HEK293 (cell line): Measurements from ENCODE around the gene GAMT.
A peak's percentile ranks its signal among the peaks of the same experiment; 100 is the strongest.

ENCODE experiments used
- HOXA7 ChIP-seq: sonication (generic); formaldehyde crosslinking; IDR thresholded peaks from 2 replicates; pipeline ENCODE4 v1.8.1; 2022; ENCODE audit warnings: missing genetic modification reagents, borderline replicate concordance
- MYNN ChIP-seq: fragments of 450-650 bp; formaldehyde crosslinking; IDR thresholded peaks from 2 replicates; pipeline ENCODE4 v1.5.1; 2016; ENCODE audit warnings: missing biosample characterization, missing genetic modification characterization, borderline replicate concordance
- SETDB1 ChIP-seq: IDR thresholded peaks from one replicate; pipeline ENCODE4 v1.6.1; 2017; ENCODE audit warnings: mild to moderate bottlenecking, low read length, moderate library complexity, mixed read lengths; ENCODE audit not compliant: insufficient read length
- ZBTB17 ChIP-seq: fragments of 450-650 bp; formaldehyde crosslinking; IDR thresholded peaks from 2 replicates; pipeline ENCODE4 v1.5.1; 2016; ENCODE audit warnings: missing biosample characterization, missing genetic modification characterization
- ZBTB20 ChIP-seq: fragments of 450-650 bp; formaldehyde crosslinking; IDR thresholded peaks from 2 replicates; pipeline ENCODE4 v1.5.1; 2016; ENCODE audit warnings: missing biosample characterization, missing genetic modification characterization
- ZEB2 ChIP-seq: fragments of 450-650 bp; formaldehyde crosslinking; IDR thresholded peaks from 2 replicates; pipeline ENCODE4 v1.5.1; 2016; ENCODE audit warnings: missing biosample characterization, missing genetic modification characterization
- ZFHX2 ChIP-seq: fragments of 450-650 bp; formaldehyde crosslinking; conservative IDR thresholded peaks from 2 replicates; pipeline ENCODE4 v1.5.1; 2016; ENCODE audit warnings: missing biosample characterization, missing genetic modification characterization
- ZIC2 ChIP-seq: fragments of 450-650 bp; formaldehyde crosslinking; IDR thresholded peaks from 2 replicates; pipeline ENCODE4 v1.5.1; 2016; ENCODE audit warnings: missing biosample characterization, missing genetic modification characterization
- ZNF132 ChIP-seq: fragments of 450-650 bp; formaldehyde crosslinking; IDR thresholded peaks from 2 replicates; pipeline ENCODE4 v1.5.1; 2017; ENCODE audit warnings: missing biosample characterization, missing genetic modification characterization, borderline replicate concordance
- ZNF146 ChIP-seq: fragments of 450-650 bp; formaldehyde crosslinking; IDR thresholded peaks from 2 replicates; pipeline ENCODE4 v1.5.1; 2016; ENCODE audit warnings: missing biosample characterization, missing genetic modification characterization
- ZNF155 ChIP-seq: fragments of 450-650 bp; formaldehyde crosslinking; IDR thresholded peaks from 2 replicates; pipeline ENCODE4 v1.5.1; 2016; ENCODE audit warnings: missing biosample characterization, missing genetic modification characterization
- ZNF174 ChIP-seq: fragments of 450-650 bp; formaldehyde crosslinking; IDR thresholded peaks from 2 replicates; pipeline ENCODE4 v1.5.0; 2017; ENCODE audit warnings: missing biosample characterization, mild to moderate bottlenecking, missing genetic modification characterization
- ZNF175 ChIP-seq: fragments of 450-650 bp; formaldehyde crosslinking; IDR thresholded peaks from 2 replicates; pipeline ENCODE4 v1.5.1; 2016; ENCODE audit warnings: missing biosample characterization, missing genetic modification characterization
- ZNF350 ChIP-seq: fragments of 450-650 bp; formaldehyde crosslinking; IDR thresholded peaks from 2 replicates; pipeline ENCODE4 v1.5.0; 2017; ENCODE audit warnings: missing biosample characterization, mild to moderate bottlenecking, missing genetic modification characterization
- ZNF473 ChIP-seq: fragments of 450-650 bp; formaldehyde crosslinking; IDR thresholded peaks from 2 replicates; pipeline ENCODE4 v1.5.1; 2017; ENCODE audit warnings: missing biosample characterization, missing genetic modification characterization
- ZNF654 ChIP-seq: fragments of 450-650 bp; formaldehyde crosslinking; IDR thresholded peaks from 2 replicates; pipeline ENCODE4 v1.5.1; 2016; ENCODE audit warnings: low read depth, missing biosample characterization, missing genetic modification characterization
- TF ChIP-seq, protein P1 (sequence below): fragments of 450-650 bp; formaldehyde crosslinking; IDR thresholded peaks from 2 replicates; pipeline ENCODE4 v1.5.1; 2016; ENCODE audit warnings: missing biosample characterization, missing genetic modification characterization
- TF ChIP-seq, protein P2 (sequence below): fragments of 450-650 bp; formaldehyde crosslinking; IDR thresholded peaks from 2 replicates; pipeline ENCODE4 v1.5.1; 2016; ENCODE audit warnings: missing biosample characterization, missing genetic modification characterization, borderline replicate concordance
- TF ChIP-seq, protein P3 (sequence below): fragments of 450-650 bp; formaldehyde crosslinking; IDR thresholded peaks from 2 replicates; pipeline ENCODE4 v1.5.1; 2016; ENCODE audit warnings: missing biosample characterization, missing genetic modification characterization, low read depth
- TF ChIP-seq, protein P4 (sequence below): sonication (generic); formaldehyde crosslinking; IDR thresholded peaks from 2 replicates; pipeline ENCODE4 v1.8.1; 2022; ENCODE audit warnings: mild to moderate bottlenecking, moderate library complexity, missing genetic modification reagents
- TF ChIP-seq, protein P5 (sequence below): fragments of 450-650 bp; formaldehyde crosslinking; IDR thresholded peaks from 2 replicates; pipeline ENCODE4; 2016; ENCODE audit warnings: missing biosample characterization, missing genetic modification characterization
- TF ChIP-seq, protein P6 (sequence below): fragments of 450-650 bp; formaldehyde crosslinking; IDR thresholded peaks from 2 replicates; pipeline ENCODE4 v1.5.1; 2016; ENCODE audit warnings: missing biosample characterization, missing genetic modification characterization
- TF ChIP-seq, protein P7 (sequence below): fragments of 450-650 bp; formaldehyde crosslinking; IDR thresholded peaks from 2 replicates; pipeline ENCODE4 v1.5.1; 2016; ENCODE audit warnings: missing biosample characterization, missing genetic modification characterization

Gene GAMT

DNA sequence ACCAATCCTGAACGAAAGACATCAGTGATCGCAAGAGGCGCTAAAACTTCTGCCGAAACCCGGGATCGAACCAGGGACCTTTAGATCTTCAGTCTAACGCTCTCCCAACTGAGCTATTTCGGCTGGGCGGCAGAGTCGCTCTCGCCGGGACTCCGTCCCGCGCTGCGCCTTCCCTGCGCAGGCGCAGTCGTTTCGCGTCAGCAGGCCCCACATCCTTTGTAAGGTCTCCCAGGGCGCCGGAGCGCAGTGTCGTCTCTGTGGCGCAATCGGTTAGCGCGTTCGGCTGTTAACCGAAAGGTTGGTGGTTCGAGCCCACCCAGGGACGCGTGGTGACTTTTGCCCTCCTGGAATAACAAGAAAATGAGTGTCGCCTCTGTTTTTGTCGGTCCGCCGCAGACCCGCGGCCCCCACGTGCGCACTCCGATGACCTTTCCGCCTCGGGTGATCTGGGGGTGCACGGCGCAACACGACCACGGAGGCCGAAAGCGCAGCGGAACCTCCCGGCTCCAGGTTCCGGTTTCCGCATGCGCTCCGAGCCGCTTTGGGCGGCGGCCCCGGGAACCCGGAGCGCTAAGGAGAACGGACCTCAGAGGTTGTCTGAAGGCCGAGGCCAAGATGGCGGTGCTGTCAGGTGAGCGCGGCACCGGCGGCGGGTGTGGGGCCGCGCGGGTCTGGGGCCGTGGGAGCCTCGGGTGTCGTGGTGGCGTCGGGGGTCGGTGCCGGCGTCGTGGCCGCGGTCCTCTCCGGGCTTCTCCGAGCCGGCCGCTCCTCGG, 17.8 kb downstream of the GAMT start, which contains the start of gene NDUFS7 (continued):
- no peak for TF ChIP-seq ZNF175 (tag by site-specific recombination)
- TF ChIP-seq ZNF350 (tag by site-specific recombination), result no peak
- TF ChIP-seq ZNF174 (tag by site-specific recombination), result peak; percentile 90; the same call in 1 of the 2 replicates
- peak; percentile 53 for TF ChIP-seq ZIC2 (tag by site-specific recombination)
- TF ChIP-seq MYNN, result peak; percentile 81; the same call in 1 of the 2 replicates
- TF ChIP-seq ZNF155 (tag by site-specific recombination), result no peak
- TF ChIP-seq HOXA7 (CRISPR knock-in tag), result no peak
- no peak; the same call in 1 of the 2 replicates for TF ChIP-seq ZNF654 (tag by site-specific recombination)
- TF ChIP-seq, protein P1, sequence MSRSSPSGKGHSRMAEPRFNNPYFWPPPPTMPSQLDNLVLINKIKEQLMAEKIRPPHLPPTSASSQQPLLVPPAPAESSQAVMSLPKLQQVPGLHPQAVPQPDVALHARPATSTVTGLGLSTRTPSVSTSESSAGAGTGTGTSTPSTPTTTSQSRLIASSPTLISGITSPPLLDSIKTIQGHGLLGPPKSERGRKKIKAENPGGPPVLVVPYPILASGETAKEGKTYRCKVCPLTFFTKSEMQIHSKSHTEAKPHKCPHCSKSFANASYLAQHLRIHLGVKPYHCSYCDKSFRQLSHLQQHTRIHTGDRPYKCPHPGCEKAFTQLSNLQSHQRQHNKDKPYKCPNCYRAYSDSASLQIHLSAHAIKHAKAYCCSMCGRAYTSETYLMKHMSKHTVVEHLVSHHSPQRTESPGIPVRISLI (tag by site-specific recombination), result peak; percentile 71; the same call in 1 of the 2 replicates
- TF ChIP-seq, protein P2, sequence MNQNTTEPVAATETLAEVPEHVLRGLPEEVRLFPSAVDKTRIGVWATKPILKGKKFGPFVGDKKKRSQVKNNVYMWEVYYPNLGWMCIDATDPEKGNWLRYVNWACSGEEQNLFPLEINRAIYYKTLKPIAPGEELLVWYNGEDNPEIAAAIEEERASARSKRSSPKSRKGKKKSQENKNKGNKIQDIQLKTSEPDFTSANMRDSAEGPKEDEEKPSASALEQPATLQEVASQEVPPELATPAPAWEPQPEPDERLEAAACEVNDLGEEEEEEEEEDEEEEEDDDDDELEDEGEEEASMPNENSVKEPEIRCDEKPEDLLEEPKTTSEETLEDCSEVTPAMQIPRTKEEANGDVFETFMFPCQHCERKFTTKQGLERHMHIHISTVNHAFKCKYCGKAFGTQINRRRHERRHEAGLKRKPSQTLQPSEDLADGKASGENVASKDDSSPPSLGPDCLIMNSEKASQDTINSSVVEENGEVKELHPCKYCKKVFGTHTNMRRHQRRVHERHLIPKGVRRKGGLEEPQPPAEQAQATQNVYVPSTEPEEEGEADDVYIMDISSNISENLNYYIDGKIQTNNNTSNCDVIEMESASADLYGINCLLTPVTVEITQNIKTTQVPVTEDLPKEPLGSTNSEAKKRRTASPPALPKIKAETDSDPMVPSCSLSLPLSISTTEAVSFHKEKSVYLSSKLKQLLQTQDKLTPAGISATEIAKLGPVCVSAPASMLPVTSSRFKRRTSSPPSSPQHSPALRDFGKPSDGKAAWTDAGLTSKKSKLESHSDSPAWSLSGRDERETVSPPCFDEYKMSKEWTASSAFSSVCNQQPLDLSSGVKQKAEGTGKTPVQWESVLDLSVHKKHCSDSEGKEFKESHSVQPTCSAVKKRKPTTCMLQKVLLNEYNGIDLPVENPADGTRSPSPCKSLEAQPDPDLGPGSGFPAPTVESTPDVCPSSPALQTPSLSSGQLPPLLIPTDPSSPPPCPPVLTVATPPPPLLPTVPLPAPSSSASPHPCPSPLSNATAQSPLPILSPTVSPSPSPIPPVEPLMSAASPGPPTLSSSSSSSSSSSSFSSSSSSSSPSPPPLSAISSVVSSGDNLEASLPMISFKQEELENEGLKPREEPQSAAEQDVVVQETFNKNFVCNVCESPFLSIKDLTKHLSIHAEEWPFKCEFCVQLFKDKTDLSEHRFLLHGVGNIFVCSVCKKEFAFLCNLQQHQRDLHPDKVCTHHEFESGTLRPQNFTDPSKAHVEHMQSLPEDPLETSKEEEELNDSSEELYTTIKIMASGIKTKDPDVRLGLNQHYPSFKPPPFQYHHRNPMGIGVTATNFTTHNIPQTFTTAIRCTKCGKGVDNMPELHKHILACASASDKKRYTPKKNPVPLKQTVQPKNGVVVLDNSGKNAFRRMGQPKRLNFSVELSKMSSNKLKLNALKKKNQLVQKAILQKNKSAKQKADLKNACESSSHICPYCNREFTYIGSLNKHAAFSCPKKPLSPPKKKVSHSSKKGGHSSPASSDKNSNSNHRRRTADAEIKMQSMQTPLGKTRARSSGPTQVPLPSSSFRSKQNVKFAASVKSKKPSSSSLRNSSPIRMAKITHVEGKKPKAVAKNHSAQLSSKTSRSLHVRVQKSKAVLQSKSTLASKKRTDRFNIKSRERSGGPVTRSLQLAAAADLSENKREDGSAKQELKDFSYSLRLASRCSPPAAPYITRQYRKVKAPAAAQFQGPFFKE (tag by site-specific recombination), result peak; percentile 99
- TF ChIP-seq ZNF146 (tag by site-specific recombination), result peak; percentile 92
- TF ChIP-seq, protein P3, sequence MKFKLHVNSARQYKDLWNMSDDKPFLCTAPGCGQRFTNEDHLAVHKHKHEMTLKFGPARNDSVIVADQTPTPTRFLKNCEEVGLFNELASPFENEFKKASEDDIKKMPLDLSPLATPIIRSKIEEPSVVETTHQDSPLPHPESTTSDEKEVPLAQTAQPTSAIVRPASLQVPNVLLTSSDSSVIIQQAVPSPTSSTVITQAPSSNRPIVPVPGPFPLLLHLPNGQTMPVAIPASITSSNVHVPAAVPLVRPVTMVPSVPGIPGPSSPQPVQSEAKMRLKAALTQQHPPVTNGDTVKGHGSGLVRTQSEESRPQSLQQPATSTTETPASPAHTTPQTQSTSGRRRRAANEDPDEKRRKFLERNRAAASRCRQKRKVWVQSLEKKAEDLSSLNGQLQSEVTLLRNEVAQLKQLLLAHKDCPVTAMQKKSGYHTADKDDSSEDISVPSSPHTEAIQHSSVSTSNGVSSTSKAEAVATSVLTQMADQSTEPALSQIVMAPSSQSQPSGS (tag by site-specific recombination), result 0 out of 2 replicates have a peak, but pooled peaks have one; percentile 31
- TF ChIP-seq, protein P4, sequence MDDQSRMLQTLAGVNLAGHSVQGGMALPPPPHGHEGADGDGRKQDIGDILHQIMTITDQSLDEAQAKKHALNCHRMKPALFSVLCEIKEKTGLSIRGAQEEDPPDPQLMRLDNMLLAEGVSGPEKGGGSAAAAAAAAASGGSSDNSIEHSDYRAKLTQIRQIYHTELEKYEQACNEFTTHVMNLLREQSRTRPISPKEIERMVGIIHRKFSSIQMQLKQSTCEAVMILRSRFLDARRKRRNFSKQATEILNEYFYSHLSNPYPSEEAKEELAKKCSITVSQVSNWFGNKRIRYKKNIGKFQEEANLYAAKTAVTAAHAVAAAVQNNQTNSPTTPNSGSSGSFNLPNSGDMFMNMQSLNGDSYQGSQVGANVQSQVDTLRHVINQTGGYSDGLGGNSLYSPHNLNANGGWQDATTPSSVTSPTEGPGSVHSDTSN (CRISPR knock-in tag), result peak; percentile 84; the same call in 1 of the 2 replicates
- TF ChIP-seq, protein P5, sequence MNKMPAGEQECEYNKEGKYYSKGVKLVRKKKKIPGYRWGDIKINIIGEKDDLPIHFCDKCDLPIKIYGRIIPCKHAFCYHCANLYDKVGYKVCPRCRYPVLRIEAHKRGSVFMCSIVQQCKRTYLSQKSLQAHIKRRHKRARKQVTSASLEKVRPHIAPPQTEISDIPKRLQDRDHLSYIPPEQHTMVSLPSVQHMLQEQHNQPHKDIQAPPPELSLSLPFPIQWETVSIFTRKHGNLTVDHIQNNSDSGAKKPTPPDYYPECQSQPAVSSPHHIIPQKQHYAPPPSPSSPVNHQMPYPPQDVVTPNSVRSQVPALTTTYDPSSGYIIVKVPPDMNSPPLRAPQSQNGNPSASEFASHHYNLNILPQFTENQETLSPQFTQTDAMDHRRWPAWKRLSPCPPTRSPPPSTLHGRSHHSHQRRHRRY, result peak; percentile 97
- no peak for TF ChIP-seq SETDB1
- no peak for TF ChIP-seq ZNF132 (tag by site-specific recombination)
- TF ChIP-seq ZEB2 (tag by site-specific recombination), result peak; percentile 100
- TF ChIP-seq, protein P6, sequence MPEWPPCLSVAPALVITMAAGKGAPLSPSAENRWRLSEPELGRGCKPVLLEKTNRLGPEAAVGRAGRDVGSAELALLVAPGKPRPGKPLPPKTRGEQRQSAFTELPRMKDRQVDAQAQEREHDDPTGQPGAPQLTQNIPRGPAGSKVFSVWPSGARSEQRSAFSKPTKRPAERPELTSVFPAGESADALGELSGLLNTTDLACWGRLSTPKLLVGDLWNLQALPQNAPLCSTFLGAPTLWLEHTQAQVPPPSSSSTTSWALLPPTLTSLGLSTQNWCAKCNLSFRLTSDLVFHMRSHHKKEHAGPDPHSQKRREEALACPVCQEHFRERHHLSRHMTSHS (tag by site-specific recombination), result peak; percentile 82; the same call in 1 of the 2 replicates
- TF ChIP-seq ZFHX2, result peak; percentile 75
- TF ChIP-seq ZBTB20, result peak; percentile 65; the same call in 1 of the 2 replicates
- TF ChIP-seq, protein P7, sequence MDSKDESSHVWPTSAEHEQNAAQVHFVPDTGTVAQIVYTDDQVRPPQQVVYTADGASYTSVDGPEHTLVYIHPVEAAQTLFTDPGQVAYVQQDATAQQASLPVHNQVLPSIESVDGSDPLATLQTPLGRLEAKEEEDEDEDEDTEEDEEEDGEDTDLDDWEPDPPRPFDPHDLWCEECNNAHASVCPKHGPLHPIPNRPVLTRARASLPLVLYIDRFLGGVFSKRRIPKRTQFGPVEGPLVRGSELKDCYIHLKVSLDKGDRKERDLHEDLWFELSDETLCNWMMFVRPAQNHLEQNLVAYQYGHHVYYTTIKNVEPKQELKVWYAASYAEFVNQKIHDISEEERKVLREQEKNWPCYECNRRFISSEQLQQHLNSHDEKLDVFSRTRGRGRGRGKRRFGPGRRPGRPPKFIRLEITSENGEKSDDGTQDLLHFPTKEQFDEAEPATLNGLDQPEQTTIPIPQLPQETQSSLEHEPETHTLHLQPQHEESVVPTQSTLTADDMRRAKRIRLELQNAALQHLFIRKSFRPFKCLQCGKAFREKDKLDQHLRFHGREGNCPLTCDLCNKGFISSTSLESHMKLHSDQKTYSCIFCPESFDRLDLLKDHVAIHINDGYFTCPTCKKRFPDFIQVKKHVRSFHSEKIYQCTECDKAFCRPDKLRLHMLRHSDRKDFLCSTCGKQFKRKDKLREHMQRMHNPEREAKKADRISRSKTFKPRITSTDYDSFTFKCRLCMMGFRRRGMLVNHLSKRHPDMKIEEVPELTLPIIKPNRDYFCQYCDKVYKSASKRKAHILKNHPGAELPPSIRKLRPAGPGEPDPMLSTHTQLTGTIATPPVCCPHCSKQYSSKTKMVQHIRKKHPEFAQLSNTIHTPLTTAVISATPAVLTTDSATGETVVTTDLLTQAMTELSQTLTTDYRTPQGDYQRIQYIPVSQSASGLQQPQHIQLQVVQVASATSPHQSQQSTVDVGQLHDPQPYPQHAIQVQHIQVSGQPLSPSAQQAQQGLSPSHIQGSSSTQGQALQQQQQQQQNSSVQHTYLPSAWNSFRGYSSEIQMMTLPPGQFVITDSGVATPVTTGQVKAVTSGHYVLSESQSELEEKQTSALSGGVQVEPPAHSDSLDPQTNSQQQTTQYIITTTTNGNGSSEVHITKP (tag by site-specific recombination), result peak; percentile 73
- TF ChIP-seq ZNF473 (tag by site-specific recombination), result peak; percentile 76; the same call in 1 of the 2 replicates
- peak; percentile 97 for TF ChIP-seq ZBTB17
